ENCODE data around the gene GABRA4.

The GABRA4 gene

DNA sequence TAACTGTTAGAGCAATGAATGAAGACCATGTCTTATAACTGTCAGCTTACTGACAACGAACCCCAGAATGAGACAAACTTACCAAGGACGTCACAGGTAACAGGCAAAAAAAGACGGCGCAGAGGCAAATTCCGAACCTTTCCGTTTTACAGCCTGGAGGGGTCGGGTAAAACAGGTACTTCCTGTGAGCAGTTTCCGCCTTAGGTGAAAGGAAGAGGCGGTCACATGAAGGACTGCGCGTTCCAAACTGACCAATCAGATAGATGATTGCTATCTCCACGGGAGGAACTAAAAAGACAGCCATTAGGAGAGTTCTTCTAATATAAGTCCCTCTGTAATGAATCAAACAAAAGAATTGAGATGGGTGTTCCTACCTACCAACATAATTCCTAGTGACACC, 84.3 kb downstream of the GABRA4 start, which contains the start of gene COX7B2:
Gene COX7B2 (minus strand): TSS at position 168 of the 400 bp plus-strand sequence. CDS start 174,053 bp downstream, outside the sequence.
- no peaks in the 10 kb centered on the region for H3K9me3 ChIP-seq (ENCODE audit: control insufficient read depth, insufficient read depth, low read depth, low read length)
- ChIA-PET CTCF (no interaction called here), POLR2A (no interaction called here)
- H3K4me1 ChIP-seq (ENCODE audit: control insufficient read depth, insufficient read depth, low read length), result no peaks in the 10 kb centered on the region
- TF ChIP-seq ZNF121 (tag by site-specific recombination; IDR thresholded peaks at IDR 0.05) (no peak), SP7 (tag by site-specific recombination; IDR thresholded peaks at IDR 0.05) (no peak), ZSCAN23 (tag by site-specific recombination; IDR thresholded peaks at IDR 0.05) (no peak), ZNF350 (tag by site-specific recombination; IDR thresholded peaks at IDR 0.05) (no peak), HOXC10 (CRISPR knock-in tag; IDR thresholded peaks at IDR 0.05) (no peak)
- TF ChIP-seq, protein P1, sequence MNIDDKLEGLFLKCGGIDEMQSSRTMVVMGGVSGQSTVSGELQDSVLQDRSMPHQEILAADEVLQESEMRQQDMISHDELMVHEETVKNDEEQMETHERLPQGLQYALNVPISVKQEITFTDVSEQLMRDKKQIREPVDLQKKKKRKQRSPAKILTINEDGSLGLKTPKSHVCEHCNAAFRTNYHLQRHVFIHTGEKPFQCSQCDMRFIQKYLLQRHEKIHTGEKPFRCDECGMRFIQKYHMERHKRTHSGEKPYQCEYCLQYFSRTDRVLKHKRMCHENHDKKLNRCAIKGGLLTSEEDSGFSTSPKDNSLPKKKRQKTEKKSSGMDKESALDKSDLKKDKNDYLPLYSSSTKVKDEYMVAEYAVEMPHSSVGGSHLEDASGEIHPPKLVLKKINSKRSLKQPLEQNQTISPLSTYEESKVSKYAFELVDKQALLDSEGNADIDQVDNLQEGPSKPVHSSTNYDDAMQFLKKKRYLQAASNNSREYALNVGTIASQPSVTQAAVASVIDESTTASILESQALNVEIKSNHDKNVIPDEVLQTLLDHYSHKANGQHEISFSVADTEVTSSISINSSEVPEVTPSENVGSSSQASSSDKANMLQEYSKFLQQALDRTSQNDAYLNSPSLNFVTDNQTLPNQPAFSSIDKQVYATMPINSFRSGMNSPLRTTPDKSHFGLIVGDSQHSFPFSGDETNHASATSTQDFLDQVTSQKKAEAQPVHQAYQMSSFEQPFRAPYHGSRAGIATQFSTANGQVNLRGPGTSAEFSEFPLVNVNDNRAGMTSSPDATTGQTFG (tag by site-specific recombination; IDR thresholded peaks at IDR 0.05; ENCODE audit: borderline replicate concordance), result no peak
- no peak within 1 kb of the TSS for H3K27ac ChIP-seq (ENCODE audit: extremely low read depth, low read depth, low read length)
- H3K36me3 ChIP-seq (ENCODE audit: control insufficient read depth in 2 of 2, insufficient read depth in 1 of 2, low read length in 2 of 2), result no peaks in the 10 kb centered on the region
- H3K4me3 ChIP-seq (ENCODE audit: low read depth, low read length), result no peak within 1 kb of the TSS

DNA sequence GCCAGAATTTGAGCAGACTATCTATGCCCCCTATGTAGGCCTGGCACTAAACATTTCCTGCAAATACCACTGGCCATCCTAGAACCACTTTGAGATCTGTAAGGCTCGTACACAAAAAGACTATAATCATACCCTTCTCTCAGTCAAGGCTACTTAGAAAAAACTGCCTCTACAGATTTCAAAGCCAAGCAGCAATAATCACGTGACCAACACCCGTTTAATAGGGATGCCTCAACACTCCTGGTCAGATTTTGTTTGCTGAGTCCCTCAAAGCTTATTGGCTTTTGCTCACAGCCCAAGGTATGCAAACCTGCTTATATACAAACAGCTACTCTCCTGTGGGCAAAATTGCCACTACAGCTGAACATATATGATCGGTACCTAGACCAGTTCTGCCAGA, 85.2 kb downstream of the GABRA4 start:
- TF ChIP-seq ZNF555 (tag by site-specific recombination; conservative IDR thresholded peaks at IDR 0.05), result no peak
- TF ChIP-seq SALL2 (tag by site-specific recombination; IDR thresholded peaks at IDR 0.05; ENCODE audit: borderline replicate concordance), result no peak
- TF ChIP-seq ZNF214 (tag by site-specific recombination; IDR thresholded peaks at IDR 0.05; ENCODE audit: borderline replicate concordance), result no peak
- TF ChIP-seq GLIS1 (tag by site-specific recombination; IDR thresholded peaks at IDR 0.05), result no peak
- TF ChIP-seq ZNF621 (tag by site-specific recombination; IDR thresholded peaks at IDR 0.05), result no peak
- no peak for TF ChIP-seq ZNF792 (tag by site-specific recombination; IDR thresholded peaks at IDR 0.05)
- H3K4me1 ChIP-seq (ENCODE audit: control insufficient read depth, insufficient read depth, low read length), result no peaks in the 10 kb centered on the region
- no peaks in the 10 kb centered on the region for H3K36me3 ChIP-seq (ENCODE audit: control insufficient read depth in 2 of 2, insufficient read depth in 1 of 2, low read length in 2 of 2)
- POLR2A ChIA-PET, result no interaction called here
- H3K27ac ChIP-seq (ENCODE audit: extremely low read depth, low read depth, low read length), result no peak overlapping the region
- CTCF ChIA-PET, result no interaction called here
- H3K4me3 ChIP-seq (ENCODE audit: low read depth, low read length), result no peak overlapping the region
- no peaks in the 10 kb centered on the region for H3K9me3 ChIP-seq (ENCODE audit: control insufficient read depth, insufficient read depth, low read depth, low read length)

DNA sequence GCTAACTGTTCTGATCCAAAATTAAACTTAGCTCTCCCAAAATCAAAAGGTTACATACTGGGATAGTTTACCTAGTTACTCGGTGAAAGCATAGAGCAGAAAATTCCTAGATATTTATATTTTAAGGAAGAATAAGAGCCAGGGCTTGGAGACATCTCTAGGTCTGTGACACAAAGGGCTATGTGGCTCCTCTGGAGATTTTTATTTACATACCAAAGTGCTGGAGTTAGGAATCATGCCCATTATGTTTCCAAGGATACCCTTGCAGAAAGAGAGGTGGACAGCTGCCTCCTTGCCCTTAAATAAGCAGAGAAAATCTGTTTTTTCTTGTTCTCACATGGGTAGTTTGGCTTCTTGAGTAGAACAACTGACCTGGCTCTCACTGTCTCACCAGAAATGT, 93.3 kb downstream of the GABRA4 start:
- POLR2A ChIA-PET, result no interaction called here
- Histone ChIP-seq H3K4me3 (ENCODE audit: low read depth, low read length) (no peak overlapping the region), H3K4me1 (ENCODE audit: control insufficient read depth, insufficient read depth, low read length) (no peaks in the 10 kb centered on the region), H3K27ac (ENCODE audit: extremely low read depth, low read depth, low read length) (no peak overlapping the region), H3K9me3 (ENCODE audit: control insufficient read depth, insufficient read depth, low read depth, low read length) (no peaks in the 10 kb centered on the region), H3K36me3 (ENCODE audit: control insufficient read depth in 2 of 2, insufficient read depth in 1 of 2, low read length in 2 of 2) (no peaks in the 10 kb centered on the region)
- CTCF ChIA-PET, result no interaction called here
- TF ChIP-seq ZNF664 (tag by site-specific recombination; IDR thresholded peaks at IDR 0.05), result no peak
- TF ChIP-seq ZBTB1 (tag by site-specific recombination; IDR thresholded peaks at IDR 0.05), result no peak
- no peak for TF ChIP-seq ZNF202 (tag by site-specific recombination; IDR thresholded peaks at IDR 0.05; ENCODE audit: borderline replicate concordance)
- TF ChIP-seq, protein P2, sequence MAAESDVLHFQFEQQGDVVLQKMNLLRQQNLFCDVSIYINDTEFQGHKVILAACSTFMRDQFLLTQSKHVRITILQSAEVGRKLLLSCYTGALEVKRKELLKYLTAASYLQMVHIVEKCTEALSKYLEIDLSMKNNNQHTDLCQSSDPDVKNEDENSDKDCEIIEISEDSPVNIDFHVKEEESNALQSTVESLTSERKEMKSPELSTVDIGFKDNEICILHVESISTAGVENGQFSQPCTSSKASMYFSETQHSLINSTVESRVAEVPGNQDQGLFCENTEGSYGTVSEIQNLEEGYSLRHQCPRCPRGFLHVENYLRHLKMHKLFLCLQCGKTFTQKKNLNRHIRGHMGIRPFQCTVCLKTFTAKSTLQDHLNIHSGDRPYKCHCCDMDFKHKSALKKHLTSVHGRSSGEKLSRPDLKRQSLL (tag by site-specific recombination; IDR thresholded peaks at IDR 0.05), result no peak
- TF ChIP-seq, protein P3, sequence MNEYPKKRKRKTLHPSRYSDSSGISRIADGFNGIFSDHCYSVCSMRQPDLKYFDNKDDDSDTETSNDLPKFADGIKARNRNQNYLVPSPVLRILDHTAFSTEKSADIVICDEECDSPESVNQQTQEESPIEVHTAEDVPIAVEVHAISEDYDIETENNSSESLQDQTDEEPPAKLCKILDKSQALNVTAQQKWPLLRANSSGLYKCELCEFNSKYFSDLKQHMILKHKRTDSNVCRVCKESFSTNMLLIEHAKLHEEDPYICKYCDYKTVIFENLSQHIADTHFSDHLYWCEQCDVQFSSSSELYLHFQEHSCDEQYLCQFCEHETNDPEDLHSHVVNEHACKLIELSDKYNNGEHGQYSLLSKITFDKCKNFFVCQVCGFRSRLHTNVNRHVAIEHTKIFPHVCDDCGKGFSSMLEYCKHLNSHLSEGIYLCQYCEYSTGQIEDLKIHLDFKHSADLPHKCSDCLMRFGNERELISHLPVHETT (tag by site-specific recombination; IDR thresholded peaks at IDR 0.05), result no peak
- TF ChIP-seq, protein P4, sequence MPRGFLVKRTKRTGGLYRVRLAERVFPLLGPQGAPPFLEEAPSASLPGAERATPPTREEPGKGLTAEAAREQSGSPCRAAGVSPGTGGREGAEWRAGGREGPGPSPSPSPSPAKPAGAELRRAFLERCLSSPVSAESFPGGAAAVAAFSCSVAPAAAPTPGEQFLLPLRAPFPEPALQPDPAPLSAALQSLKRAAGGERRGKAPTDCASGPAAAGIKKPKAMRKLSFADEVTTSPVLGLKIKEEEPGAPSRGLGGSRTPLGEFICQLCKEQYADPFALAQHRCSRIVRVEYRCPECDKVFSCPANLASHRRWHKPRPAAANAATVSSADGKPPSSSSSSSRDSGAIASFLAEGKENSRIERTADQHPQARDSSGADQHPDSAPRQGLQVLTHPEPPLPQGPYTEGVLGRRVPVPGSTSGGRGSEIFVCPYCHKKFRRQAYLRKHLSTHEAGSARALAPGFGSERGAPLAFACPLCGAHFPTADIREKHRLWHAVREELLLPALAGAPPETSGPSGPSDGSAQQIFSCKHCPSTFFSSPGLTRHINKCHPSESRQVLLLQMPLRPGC (tag by site-specific recombination; IDR thresholded peaks at IDR 0.05), result no peak
- no peak for TF ChIP-seq ZNF157 (tag by site-specific recombination; IDR thresholded peaks at IDR 0.05)
- no peak for TF ChIP-seq ZNF654 (tag by site-specific recombination; IDR thresholded peaks at IDR 0.05; ENCODE audit: low read depth)
- no peak for TF ChIP-seq ZNF626 (tag by site-specific recombination; IDR thresholded peaks at IDR 0.05)
- TF ChIP-seq ZNF16 (tag by site-specific recombination; IDR thresholded peaks at IDR 0.05; ENCODE audit: low read depth), result no peak
- no peak for TF ChIP-seq ZXDB (tag by site-specific recombination; IDR thresholded peaks at IDR 0.05)
- no peak for TF ChIP-seq ZNF610 (tag by site-specific recombination; IDR thresholded peaks at IDR 0.05; ENCODE audit: borderline replicate concordance)
- no peak for TF ChIP-seq ZNF433 (tag by site-specific recombination; IDR thresholded peaks at IDR 0.05; ENCODE audit: low read depth)
- TF ChIP-seq ZNF2 (tag by site-specific recombination; IDR thresholded peaks at IDR 0.05), result no peak
- no peak for TF ChIP-seq ZNF48 (tag by site-specific recombination; IDR thresholded peaks at IDR 0.05)
- TF ChIP-seq ZNF549 (tag by site-specific recombination; IDR thresholded peaks at IDR 0.05), result no peak
